NCI-H1092 (cell line): ENCODE data around the gene RPL28.

Source experiments
- DNase-seq: peaks from one replicate; lab custom pipeline; 2025; lab: John Stamatoyannopoulos, UW

Gene RPL28

DNA sequence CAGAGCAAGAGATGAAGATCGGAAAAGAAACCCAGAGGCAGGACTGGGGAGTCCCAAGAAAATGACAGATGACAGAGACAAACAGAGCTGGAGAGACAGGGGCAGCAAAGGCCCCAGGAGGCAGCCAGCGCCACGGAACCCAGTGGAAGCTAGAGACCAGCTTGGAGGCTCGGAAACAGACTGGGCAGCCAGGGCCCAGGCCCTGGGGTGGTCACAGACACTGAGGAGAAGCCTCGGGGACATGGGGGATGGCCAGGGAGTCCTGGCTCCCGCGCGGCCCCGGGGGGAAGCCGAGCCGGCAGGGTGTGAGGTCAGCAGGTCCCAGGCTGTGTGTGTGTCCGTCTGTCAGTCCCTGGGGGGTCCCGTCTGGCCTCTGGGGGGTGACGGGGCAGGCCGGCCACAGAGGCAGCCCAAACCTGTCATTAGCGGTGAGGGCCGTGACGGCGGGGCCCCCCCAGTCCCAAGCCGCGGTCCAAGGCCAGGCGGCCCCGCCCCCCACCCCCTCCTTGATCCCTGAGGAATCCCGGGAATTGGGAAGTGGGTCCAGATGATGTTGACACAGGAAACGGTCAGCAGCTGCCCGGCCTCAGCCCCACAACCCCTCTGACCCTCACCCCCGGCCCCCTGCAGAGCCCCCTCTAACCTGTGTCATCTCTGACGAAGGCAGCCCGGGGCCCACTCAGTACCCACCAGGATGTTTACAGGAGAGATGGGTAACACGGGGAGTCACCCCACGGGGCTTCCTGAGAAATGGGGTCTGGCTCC, 11.6 kb upstream of the RPL28 start:
- DNase-seq = no peak

DNA sequence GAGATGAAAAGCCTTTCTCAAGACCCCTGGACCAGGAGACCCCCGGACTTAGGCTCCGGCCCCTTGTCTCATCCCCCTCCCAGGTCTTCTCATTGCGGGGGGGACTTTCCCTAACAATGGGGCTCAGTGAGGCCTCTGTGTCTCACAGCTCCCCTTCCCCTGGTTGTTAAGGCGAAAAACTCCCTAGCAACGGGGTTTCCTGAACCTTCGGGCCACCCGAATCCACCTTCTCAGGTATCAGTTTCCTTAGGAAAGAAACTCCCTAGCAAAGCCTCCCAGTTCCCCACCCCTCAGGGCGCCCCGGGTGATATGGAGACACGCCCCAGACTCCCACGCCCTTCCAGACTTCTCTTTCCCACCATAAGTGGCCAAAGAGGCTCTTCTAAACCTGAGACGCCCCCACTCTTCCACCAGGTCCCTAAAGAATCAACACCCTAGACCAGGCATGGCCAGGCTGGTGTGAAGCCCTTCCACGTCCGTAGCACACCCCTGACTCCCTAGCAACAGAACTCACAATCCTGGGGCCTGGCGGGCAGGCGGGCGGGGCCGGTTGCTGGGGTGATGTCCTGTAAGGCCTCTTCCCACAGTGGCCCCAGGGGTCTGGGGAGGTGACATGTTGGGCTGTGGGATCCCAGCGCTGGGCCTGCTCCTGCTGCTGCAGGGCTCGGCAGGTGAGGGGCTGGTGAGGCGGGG, 9.3 kb upstream of the RPL28 start, which contains the start of gene TMEM190:
Gene TMEM190 (plus strand): TSS at position 586 of the 693 bp plus-strand sequence. CDS start 28 bp downstream, at position 614.
- DNase-seq = no peak

DNA sequence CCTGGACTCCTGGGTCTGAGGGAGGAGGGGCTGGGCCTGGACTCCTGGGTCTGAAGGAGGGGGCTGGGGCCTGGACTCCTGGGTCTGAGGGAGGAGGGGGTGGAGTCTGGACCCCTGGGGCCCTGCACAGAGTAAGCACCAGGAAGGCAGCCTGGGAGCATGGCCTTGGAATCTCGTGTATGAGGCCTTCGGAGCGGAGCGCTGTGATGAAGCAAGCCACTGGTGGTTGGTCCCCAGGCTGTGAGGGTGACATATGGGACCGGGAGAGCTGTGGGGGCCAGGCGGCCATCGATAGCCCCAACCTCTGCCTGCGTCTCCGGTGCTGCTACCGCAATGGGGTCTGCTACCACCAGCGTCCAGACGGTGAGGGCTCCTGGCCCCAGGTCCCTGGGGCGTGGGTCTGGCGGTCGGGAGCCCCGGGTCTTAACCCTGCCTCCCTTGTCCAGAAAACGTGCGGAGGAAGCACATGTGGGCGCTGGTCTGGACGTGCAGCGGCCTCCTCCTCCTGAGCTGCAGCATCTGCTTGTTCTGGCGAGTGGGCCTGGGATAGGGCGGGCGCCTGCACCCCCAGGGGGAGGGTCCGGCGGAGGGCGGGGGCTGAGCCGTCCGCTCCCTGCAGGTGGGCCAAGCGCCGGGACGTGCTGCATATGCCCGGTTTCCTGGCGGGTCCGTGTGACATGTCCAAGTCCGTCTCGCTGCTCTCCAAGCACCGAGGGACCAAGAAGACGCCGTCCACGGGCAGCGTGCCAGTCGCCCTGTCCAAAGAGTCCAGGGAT, 8.2 kb upstream of the RPL28 start:
- no peak for DNase-seq

DNA sequence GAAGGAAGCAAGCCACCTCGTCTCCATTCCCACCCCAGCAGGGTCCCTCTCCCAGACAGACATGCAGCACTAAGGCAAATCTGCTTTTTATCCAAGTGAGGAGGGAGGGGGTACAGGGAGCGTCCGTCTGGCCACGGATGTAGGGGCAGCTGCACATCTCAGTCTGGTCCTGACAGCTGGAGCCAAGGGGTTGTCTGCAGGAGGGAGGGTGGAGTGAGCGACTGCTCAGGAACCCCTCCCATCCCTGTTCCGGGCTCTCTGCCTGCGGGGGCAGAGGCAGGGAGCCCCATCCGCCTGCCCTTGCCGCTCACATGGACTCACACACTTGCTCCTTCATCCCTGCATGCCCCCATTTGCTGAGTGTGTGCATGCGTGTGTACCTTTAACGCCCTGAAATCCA, 6.6 kb upstream of the RPL28 start:
- DNase-seq = no peak

DNA sequence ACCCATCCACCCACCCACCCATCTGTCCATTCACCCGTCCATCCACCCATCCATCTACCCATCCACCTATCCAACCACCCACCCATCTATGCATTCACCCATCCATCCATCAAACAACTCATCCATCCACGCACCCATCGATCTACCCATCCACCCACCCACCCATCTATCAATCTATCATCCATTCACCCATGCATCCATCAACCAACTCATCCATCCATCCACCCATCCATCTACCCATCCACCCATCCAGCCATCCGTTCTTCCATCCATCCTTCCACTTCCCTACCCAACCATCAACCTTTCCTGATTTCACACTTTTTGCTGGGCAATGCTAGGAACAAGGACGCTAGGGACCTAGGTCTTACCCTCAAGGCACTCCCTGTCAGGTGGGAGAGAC, 3.7 kb upstream of the RPL28 start:
- no peak for DNase-seq

DNA sequence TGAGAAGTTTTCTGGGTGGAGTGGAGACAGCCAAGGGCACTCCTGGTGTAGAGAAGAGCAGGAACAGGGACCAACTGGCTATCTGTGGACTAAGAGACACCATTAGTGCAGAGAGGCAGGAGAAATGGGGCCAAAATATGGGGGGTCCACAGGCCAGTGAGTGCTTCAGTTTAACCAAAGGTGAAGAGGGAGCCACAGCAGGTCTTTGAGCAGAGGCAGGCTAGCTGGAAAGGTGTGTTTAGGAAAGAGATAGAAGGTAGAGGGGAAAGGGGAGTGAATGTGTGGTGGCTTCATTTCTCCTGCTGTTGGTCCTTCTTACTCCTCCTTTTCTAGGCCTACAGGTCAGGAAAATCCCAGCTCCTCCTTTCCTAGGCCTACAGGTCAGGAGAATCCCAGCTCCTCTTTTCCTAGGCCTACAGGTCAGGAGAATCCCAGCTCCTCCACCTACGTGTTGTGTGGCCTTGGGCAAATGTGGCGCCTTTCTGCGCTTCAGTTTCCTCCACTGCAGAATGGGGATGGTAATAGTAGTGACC, 3.1 kb upstream of the RPL28 start:
- no peak for DNase-seq

DNA sequence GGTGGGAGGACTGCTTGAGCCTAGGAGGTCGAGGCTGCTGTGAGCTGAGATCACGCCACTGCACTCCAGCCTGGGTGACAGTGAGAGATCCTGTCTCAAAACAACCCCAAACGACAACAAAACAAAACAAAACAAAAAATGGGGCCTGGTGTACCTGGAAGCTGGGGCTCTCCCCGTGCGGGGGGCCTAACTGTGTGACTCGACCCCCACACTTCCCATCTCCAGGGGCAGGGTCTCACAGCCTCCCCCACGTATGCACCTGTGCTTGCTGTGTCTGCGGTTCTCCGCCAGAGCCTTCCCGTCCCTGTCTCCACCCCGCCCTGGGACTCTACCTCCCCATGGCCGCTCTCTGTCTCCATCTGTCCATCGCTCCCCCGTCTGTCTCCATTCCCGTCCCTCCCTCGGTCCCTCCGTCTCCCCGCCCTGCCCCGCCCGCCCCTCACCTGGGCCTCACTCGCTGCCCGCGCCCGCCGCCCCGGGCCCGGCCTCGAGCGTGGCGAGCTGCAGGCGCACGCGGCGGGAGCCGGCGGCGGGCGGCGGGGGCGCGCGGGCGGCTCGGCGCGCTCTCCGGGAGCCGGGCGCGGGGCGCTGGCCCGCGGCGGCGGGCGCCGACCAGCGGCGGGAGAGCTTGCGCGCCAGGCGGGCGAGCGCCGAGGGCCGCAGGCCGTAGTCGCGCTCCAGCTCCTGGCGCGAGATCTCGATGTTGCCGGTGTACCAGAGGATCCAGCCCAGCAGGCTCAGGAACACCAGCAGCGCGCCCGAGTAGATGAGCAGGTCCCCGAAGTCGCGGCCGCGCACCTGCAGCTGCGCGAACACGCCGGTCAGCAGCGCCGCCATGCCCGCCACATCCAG, 2.2 kb upstream of the RPL28 start:
- DNase-seq = peak; percentile 31

DNA sequence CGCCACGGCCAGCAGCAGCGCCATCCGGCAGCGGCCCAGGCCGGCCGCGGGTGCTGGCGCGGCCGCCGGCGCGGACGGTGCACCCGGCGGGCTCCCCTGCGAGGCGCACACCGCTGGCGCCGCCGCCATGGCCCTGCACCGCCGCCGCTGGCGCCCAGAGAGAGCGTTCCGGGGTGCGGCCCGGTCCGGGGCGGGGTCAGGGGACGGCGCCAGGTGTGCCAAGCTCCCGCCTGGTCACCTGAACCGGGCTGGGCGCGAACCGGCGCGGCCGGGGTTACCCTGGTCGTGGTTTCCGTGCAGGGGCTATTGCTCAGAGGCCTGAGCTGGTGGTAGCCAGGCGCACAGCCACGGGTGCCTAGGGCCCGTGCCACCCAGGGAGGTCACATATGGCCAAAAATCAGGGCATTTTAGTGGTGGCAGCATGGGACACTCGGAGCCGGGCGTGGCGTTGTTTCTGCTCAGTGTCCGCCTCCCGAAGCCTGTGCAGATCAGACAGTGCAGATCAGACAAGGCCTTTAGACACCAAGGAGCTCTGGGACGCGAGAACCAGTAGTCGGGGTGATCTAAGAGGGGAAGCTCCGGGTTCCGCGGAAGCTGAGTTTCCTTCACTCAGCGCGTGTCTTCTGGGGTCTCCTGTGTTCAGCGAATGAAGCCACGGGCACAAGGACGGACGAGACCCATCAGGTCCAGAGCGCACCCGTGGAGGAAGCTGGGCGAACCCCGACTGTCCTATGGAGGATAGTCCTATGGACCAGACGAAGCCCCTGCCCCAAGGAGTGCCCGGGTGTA, 1.4 kb upstream of the RPL28 start, which contains the start of gene TMEM238:
Gene TMEM238 (minus strand): TSS at position 162 of the 789 bp plus-strand sequence. CDS start 33 bp downstream, at position 129.
- DNase-seq = no peak

DNA sequence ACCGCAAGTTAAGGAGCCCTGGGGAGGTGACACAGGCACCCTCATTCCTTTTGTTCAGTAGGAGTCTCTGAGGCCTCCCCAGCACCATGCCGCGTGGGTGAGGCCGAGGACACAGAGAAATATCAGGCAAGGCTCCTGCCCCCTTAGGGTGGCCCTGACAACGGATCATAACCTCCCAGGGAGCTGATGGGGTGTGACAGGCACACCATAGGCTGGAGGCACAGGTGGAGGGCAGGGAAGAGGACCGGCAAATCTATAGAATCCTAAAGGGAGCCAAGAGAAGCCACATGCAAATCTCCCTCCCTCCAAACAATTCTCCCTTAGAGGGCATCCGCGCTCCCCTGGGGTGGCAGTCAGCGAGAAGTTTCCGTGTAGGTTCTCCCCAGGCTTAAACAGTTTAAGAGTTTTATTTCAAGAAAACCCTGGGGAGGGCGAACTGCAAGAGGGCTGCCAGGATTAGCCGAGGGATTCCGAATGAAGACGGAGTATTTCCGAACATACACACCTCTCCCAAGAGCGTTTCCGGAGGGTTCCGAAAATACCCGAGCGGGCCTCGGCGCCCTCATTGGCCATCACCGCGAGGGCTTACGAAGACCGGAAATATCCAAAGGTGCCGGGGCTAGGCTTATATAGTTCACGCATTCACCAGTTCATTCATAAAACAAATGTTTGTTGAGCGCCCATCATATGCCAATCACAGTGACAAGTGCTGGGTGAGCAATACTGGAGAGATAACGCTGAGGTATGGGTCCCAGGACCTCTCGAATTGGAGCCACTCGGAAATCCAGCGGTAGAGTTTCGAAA, 610 bp upstream of the RPL28 start:
- peak; percentile 91 for DNase-seq

DNA sequence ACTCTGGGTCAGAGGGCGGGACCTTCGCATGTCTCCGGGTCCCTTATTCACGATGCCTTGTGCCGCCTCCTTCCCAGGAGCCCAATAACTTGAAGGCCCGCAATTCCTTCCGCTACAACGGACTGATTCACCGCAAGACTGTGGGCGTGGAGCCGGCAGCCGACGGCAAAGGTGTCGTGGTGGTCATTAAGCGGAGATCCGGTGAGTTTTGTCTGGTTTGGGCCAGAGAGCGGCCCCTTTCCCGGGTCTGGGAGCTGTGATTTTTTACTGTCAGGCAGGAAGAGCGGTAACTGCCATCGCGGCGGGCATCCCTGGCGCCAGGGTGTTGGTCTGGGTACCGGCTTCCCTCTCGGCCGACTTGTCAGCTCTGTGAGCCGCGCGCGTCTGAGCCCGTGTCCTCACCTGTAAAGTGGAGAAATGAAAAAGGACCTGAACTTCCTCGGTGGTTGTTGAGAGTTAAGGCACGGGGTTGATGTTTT, 800 bp downstream of the RPL28 start:
- no peak for DNase-seq

DNA sequence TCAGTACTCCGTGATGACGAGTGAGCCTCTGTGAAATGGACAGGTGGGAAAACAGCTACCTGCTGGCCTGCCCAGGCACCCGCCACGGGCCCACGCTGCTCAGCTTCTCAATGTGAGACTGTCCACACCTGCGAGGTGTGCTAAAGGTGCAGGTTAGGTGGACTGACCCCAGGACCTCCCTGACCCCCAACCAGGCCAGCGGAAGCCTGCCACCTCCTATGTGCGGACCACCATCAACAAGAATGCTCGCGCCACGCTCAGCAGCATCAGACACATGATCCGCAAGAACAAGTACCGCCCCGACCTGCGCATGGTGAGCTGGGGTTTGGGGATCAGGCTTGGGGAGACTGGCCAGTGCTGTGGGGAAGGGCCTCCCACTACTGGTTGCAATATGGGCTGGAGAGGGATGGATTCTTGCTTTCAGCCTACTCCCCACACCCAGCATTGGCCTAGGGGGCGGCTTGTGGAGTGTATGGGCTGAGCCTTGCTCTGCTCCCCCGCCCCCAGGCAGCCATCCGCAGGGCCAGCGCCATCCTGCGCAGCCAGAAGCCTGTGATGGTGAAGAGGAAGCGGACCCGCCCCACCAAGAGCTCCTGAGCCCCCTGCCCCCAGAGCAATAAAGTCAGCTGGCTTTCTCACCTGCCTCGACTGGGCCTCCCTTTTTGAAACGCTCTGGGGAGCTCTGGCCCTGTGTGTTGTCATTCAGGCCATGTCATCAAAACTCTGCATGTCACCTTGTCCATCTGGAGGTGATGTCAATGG, 2.2 kb downstream of the RPL28 start:
- DNase-seq = no peak

DNA sequence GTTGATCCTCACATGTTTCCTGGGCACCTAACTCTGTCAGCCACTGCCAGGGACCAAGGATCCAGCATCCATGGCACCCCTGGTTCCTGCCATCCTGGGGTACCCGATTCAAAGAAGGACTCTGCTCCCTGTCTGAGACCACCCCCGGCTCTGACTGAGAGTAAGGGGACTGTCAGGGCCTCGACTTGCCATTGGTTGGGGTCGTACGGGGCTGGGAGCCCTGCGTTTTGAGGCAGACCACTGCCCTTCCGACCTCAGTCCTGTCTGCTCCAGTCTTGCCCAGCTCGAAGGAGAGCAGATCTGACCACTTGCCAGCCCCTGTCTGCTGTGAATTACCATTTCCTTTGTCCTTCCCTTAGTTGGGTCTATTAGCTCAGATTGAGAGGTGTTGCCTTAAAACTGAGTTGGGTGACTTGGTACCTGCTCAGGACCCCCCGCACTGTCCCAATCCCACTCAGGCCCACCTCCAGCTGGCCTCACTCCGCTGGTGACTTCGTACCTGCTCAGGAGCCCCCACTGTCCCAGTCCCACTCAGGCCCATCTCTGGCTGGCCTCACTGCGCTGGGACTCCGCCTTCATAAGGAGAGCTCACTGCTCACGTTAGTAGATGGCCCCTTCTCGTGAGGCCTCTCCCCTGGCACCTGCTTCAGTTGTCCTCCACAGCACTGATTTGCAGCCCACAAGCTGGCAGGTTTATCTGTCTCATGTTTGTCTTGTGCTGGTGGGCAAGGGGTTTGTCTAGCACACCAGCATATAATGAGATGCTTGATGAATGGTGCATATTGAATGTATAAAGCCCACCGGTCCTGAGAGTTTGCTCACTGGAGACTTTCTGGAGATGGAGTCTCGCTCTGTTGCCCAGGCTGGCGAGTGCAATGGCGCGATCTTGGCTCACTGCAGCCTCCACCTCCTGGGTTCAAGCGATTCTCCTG, 3.9 kb downstream of the RPL28 start:
- no peak for DNase-seq

DNA sequence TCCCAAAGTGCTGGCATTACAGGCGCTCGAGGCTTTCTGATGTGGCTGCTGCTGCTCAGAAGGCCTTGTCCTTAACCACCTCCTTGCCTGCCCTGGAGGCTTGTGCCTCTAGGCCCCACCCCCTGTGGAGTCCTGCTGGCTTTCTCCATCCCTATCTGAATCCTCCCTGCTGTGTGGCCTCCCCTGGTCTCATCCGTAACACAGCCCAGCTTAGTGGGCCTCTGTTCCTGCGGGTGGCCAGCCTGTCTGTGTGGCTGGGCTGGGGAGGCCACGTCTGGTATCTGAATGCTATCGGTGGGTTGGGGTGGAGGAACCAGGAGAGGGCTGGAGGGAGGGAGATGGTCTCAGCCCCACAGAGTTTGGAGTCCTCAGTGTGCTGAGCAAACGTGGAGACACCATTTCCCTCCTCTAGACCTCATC, 4.7 kb downstream of the RPL28 start:
- DNase-seq = no peak

DNA sequence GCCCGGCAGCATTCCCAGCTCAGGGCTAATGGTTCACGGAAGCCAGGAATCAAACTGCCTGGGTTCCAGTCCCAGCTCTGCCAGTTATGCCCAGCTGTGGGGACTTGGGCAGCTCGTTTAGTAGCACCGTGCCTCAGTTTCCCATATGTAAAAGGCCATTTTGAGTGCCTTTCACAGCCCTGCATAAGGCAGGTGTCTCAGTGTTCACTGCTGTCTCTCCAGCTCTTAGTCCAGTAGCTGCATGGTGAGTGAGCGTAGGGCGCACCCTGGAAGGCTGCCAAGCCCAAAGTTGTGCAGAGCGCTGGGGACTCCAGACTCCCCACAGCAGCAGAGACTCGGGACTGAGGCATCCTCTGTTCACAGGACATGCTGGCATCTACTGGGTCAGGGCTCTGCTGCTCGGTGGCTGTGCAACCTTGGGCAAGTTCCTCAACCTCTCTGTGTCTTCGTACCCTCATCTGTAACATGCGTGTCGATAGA, 5.5 kb downstream of the RPL28 start:
- no peak for DNase-seq

DNA sequence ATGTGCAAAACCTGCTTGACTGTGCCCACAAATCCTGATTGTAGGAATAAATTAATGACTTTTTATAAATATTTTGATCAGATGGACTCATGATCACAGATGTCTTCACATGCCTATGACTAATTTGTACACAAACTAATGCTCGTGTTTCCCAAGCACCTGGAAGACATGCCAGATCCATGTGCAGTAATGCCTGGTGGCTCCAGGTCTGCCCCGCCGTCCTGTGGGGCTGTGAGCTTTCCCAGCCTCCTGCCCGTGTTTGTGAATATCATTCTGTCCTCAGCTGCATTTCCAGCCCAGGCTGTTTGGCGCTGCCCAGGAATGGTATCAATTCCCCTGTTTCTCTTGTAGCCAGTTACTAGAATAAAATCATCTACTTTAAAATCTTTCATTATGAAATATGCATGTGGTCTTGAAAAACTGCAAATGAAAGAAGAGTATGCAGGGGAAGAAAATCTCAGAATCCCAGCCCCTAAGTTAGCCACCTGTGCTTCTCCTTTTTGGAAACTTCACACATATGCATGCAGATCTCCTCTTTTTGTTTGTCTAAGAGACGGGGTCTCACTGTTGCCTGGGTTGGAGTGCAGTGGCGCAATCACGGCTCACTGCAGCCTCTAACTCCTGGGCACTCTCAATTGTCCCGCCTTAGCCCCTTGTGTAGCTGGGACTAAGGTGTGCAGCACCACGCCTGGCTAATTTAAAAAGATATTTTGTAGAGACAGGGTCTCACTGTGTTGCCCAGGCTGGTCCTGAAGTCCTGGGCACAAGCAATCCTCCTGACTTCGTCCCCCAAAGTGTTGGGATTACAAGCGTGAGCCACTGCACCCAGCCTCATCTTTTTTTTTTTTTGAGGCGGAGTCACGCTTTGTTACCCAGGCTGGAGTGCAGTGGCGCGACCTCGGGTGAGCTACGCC, 6.2 kb downstream of the RPL28 start:
- DNase-seq = no peak
